Right cardiac atrium (tissue), 5 donors: ENCODE data around the gene PHYKPL. TPM values are rescaled to one million over a fixed set of nuclear protein-coding genes. Genes with fewer than 3 reads are reported as not detected.

ENCODE experiments used
- ATAC-seq, 2 donors: fragments of 200-7000 bp; cut with Tn5 transposase; one replicate each; pipeline versions ENCODE4 v1.8.0 to v1.9.1; 2020; ENCODE audit warnings: moderate library complexity in 2 of 2, mild to moderate bottlenecking in 1 of 2
- DNase-seq, 3 donors: peaks; one replicate each; pipeline ENCODE4 v3.0.0-alpha.2; 2020
- H3K27ac ChIP-seq: one replicate; pipeline ENCODE4 v1.5.1; 2013; ENCODE audit warnings: mild to moderate bottlenecking, low read length, control low read depth, moderate library complexity
- H3K27me3 ChIP-seq: one replicate; pipeline ENCODE4 v1.6.1; 2013; ENCODE audit not compliant: control insufficient read depth, insufficient read depth
- H3K4me1 ChIP-seq: one replicate; pipeline ENCODE4 v1.6.1; 2013; ENCODE audit warnings: low read length; ENCODE audit not compliant: control insufficient read depth, insufficient read depth
- H3K4me3 ChIP-seq: one replicate; pipeline ENCODE4 v1.5.1; 2013; ENCODE audit warnings: low read length, control low read depth
- H3K9me3 ChIP-seq: one replicate; pipeline ENCODE4 v1.6.1; 2013; ENCODE audit warnings: low read length; ENCODE audit not compliant: control insufficient read depth
- WGBS: extraction: QIAGEN DNeasy Blood & Tissue Kit; methylation state at CpG from one replicate; pipeline ENCODE4 v1.1.7; 2013; 5-methylcytosine and 5-hydroxymethylcytosine counted together
- intact Hi-C, 4 donors: fragments of 100-400 bp; cut with DNase I; formaldehyde crosslinking; loops; one replicate each; pipeline versions ENCODE4 v1.11.0 to v1.14.0; 2022 to 2023
- long read RNA-seq, 4 donors: library from polyadenylated mRNA; unstranded; transcript quantifications; one replicate each; pipeline ENCODE4 v2.0.0, GENCODE V29; 2020 to 2021
- polyA plus RNA-seq: library from polyadenylated mRNA; stranded (reverse); fragments of 200-250 nt; gene quantifications from one replicate; pipeline ENCODE4 v1.2.3, GENCODE V29; 2013
- total RNA-seq, 4 donors: library from RNA; stranded (reverse); fragmentation: NEBNext Ultra II Directional; extraction: Animal tissue kit (Norgen Biotek cat#: 25700); gene quantifications; one replicate each; pipeline ENCODE4 v1.2.1, GENCODE V29; 2021
- donor health status: healthy with polysubstance abuse.
- donor health status: DM: no; HTN: yes; CAD: no.
- donor health status: DM: no; HTN: no; CAD: no.
- donor health status: DM: no; HTN: yes; CAD: no; lungs with severe emphysema.
- donor health status: DM: yes; HTN: yes; CAD: no.

Gene PHYKPL
- 10 to 100 TPM; 41.0 to 53.6 (median 48.5) TPM for total RNA-seq
- polyA plus RNA-seq: 35.3 TPM
- long read RNA-seq, donor 1, transcript PHYKPL-201 (13 exons, 2,038 nt): major isoform, 66 of 118 reads
- long read RNA-seq, donor 1, partial matches to known transcripts: 8 of 118 reads
- long read RNA-seq, donor 1, other reads (novel, unspliced or antisense): 43 of 118 reads
- long read RNA-seq, donor 2, transcript PHYKPL-201 (13 exons, 2,038 nt): major isoform, 13 of 36 reads
- long read RNA-seq, donor 2, partial matches to known transcripts: 3 of 36 reads
- long read RNA-seq, donor 2, other reads (novel, unspliced or antisense): 20 of 36 reads
- long read RNA-seq, donor 3, transcript PHYKPL-201 (13 exons, 2,038 nt): major isoform, 111 of 188 reads
- long read RNA-seq, donor 3, partial matches to known transcripts: 22 of 188 reads
- long read RNA-seq, donor 3, other reads (novel, unspliced or antisense): 55 of 188 reads
- long read RNA-seq, donor 4, transcript PHYKPL-201 (13 exons, 2,038 nt): major isoform, 27 of 55 reads
- long read RNA-seq, donor 4, partial matches to known transcripts: 10 of 55 reads
- long read RNA-seq, donor 4, other reads (novel, unspliced or antisense): 18 of 55 reads

DNA sequence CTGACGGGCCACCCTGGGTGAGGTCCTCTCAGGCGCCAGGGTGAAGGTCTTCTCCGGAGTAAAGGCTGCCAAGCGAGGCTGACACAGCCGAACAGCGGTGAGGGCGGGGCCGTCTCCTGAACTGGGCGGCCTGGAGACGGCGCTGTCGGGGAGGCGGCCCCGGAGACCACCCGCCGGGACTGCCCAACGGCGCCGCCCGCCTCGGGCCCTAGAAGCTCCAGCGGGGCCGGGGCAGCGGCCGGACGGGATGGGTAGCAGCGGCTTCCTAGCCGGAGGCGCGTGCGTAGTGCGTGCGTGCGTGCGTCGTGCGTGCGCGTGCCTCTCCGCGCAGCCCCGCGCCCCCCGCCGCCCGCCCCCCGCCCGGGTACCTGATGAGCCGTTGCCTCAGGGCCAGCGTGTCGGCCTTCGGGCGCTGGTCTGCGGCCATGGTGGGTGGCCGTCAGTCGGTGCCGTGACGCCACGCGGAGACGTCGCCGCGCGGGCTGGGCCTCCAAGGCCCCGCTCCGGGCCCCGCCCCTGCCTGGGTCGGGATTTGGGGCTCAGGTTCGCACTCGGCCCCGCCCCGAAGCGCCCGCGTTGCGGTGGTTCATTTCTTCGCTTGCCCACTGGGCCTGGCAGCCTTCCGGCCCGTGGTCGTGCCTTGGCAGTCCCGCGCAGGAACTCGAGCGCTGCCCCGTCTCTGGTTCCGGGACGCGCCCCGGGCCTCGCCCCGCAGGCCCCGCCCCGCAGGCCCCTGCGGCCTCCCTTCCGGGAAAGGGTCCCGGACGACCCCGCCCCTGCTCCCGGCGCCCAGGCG is at the start of gene PHYKPL:
Gene PHYKPL, minus strand, starts transcription at position 679 of the 796 bp plus-strand sequence. Its CDS starts 252 bp downstream, at position 427.
- peak; percentile 86 to 93 (median 92) for DNase-seq
- peak within 1 kb of the TSS; percentile 76 for H3K27ac ChIP-seq
- peaks cover 8% of the 10 kb centered on the region for H3K4me1 ChIP-seq
- no peaks in the 10 kb centered on the region for H3K27me3 ChIP-seq
- intact Hi-C loops: no loop called here
- no peaks in the 10 kb centered on the region for H3K9me3 ChIP-seq
- peak within 1 kb of the TSS; percentile 70 for H3K4me3 ChIP-seq
- peak; percentile 80 to 81 for ATAC-seq
- WGBS: under 1% methylated on average over 102 of the region's 102 CpGs

DNA sequence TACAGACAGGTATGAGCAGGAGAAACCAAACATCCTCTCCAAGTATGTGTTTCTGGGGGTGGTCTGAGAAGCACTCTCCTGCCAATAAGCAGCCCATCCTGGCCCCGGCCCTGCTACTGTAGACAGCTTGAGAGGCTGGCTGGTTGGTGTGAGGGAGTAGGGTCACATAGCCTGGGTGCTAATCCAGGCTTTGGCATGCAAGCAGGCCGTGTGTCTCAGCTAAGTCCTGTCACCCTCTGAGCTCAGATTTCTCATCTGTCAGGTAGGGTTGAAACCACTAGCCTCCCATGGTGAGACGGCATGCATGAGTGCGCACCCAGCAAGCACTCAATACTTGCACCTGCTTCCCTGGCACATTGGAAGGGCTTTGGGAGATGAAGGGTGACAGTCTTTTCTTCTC is 49.8 kb upstream of the PHYKPL start:
- Histone ChIP-seq H3K4me3 (no peak overlapping the region), H3K27ac (no peak overlapping the region), H3K27me3 (no peaks in the 10 kb centered on the region), H3K4me1 (no peaks in the 10 kb centered on the region), H3K9me3 (no peaks in the 10 kb centered on the region)
- ATAC-seq: no peak
- no peak for DNase-seq
- intact Hi-C loops: loop anchor here in 2 of 4 donors (5.0 to 10.0 kb wide), 2 partner anchors 302 to 305 kb away; no protein-coding TSS in a partner anchor
- 91% methylated on average over 4 of the region's 4 CpGs for WGBS

DNA sequence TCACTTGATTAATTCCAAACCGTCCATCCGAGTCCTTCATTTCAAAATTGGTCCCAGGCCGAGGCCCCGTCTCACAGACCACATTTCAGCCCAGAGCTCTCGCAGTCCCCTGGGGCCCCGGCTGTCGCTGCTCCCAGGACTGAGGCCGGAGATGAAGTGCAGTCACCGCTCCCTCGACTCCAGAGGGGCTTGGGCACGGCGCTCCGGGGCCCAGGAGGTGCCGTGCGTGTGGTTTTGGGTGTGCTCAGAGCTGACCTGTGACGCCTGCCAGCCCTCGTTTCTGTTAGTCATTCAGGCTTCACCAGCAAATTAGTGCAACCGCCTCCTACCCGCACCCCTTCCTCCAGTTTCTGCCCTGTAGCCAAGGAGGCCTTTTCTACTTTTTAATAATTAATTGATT is 48.7 kb upstream of the PHYKPL start:
- DNase-seq: no peak
- no peak for ATAC-seq
- intact Hi-C loops: loop anchor here in 3 of 4 donors (2.0 to 10.0 kb wide), 4 partner anchors 271 to 309 kb away; partner anchors contain the start of gene COL23A1 (in 1 of the 3)
- 84% methylated on average over 19 of the region's 19 CpGs for WGBS
- H3K4me1 ChIP-seq: no peaks in the 10 kb centered on the region
- H3K27me3 ChIP-seq: no peaks in the 10 kb centered on the region
- H3K9me3 ChIP-seq: no peaks in the 10 kb centered on the region
- H3K27ac ChIP-seq: no peak overlapping the region
- H3K4me3 ChIP-seq: no peak overlapping the region

DNA sequence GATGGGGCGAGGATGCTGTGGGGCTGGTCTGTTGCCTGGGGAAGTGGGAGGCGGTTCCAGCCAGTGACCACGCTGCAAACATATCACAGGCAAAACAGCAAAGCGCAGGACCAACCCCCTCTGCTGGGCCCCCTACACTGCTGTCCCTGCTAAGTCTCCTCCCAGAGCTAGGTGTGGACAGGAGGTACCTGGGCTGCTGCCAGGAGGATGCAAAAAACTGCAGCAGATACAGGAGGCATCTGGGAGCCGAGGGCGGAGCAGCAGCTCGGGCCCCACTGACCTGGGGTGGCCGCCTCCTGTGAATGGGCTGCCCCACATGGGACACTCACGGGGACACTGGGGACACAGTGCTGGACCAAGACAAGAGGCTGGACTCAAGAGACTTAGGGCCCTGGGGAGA is 48.0 kb upstream of the PHYKPL start:
- intact Hi-C loops: loop anchor here in 3 of 4 donors (2.0 to 10.0 kb wide), 4 partner anchors 272 to 310 kb away; partner anchors contain the start of gene COL23A1 (in 1 of the 3)
- Histone ChIP-seq H3K4me1 (no peaks in the 10 kb centered on the region), H3K4me3 (no peak overlapping the region), H3K9me3 (no peaks in the 10 kb centered on the region), H3K27ac (no peak overlapping the region), H3K27me3 (no peaks in the 10 kb centered on the region)
- no peak for DNase-seq
- 88% methylated on average over 9 of the region's 9 CpGs for WGBS
- peak in 1 of 2 donors; percentile 5 for ATAC-seq

DNA sequence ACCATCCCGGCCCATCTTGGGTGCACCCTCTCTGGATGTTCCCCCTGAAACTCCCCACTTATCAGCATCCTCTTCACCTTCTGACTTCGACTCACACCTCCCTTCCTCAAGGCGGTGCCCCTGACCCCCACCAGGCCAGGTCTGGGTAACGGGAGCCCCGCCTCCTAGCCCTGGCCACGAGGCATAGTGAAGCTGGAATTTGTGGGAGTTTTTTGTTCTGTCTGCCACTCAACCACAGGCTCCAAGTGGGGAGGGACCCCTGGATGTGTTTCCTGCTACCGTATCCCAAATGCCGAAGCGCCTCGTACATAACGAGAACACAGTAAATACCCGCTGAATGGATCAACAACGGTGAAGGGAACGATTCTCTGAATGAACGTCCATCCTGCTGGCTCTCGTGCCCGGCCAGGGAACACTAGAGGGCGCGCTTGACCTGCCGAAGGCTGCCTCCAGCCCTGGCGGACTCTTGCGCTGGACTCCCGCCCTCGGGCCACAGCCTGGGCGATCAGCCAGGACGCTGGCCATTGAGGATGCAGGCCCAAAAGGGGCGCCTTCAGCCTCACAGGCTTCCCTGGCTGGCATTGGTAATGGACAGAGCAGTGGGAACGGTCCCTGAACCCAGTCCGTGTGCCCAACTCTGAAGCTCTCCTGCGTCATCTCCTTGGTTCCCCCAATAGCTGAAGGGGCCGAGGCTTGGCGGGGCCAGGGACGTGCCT is 47.3 kb upstream of the PHYKPL start:
- Histone ChIP-seq H3K4me1 (no peaks in the 10 kb centered on the region), H3K9me3 (no peaks in the 10 kb centered on the region), H3K27me3 (no peaks in the 10 kb centered on the region), H3K27ac (no peak overlapping the region), H3K4me3 (no peak overlapping the region)
- WGBS: 18% methylated on average over 33 of the region's 33 CpGs
- ATAC-seq (peak; percentile 92 to 94), DNase-seq (peak; percentile 93 to 97 (median 97))
- intact Hi-C loops: loop anchor here in 3 of 4 donors (2.0 to 10.0 kb wide), 5 partner anchors 272 to 311 kb away; partner anchors contain the start of gene COL23A1 (in 1 of the 3)

DNA sequence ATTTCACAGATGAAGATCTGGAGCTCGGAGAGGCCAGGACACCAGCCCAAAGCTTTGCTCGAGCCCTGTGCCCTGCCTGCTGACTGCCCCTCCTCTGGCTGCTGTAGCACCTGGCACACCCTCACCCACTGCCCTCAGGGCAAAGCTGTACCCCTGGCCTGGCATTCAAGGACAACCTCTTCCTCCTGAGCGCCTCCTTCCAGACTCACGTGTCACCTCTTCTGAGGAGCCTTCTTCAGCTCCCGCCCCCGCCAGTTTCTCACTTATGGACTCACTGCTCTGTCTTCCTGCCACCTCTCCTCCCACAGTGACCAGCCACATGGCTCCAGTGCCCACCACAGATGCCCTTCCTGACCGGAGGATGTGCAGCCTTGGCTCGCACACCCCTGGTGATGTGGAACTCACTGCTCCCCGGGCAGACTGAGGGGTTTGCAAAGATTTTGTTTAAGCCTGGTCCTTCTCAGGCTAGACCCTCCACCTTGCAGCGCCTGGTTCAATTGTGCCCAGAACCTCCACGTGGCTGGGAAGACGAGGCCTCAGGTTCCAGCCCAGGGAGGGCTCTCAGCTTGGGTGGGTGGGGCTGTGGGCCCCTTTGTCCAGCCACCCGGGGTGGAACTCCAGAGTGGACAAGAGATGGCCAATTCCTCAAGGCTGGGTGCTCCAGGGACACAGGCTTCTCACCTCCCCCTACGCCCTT is 46.6 kb upstream of the PHYKPL start:
- no peaks in the 10 kb centered on the region for H3K4me1 ChIP-seq

DNA sequence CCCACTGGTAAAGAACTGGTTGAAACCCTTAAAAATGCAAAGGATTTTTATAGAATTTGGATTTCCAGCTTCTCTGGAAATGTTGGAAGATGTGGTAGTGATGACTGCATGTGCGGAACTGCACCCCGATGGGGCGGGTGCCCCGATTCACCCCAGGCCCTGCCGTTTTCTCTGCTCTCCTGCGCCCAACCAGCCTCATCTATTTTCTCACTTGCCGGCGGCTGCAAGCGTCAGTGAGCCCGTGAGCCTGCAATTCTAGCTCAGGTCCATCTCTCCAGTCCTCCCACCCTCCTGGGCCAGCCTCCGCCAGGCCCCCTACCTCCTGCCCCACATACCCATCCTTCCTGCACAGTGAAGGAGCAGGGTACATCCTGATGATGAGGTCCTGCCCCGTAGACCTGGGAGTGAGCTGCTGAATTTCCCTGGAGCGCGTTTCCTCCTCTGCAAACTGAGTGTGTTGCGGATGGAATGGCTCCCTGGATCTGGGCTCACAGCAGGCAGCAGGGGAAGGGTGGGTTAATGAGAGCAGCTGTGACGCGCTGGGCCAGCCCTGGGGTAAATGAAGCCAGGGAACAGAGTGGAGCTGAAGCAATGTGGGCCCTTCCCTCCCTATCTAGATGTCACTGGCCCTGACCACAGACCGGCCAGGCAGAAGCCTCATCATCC is 45.9 kb upstream of the PHYKPL start:
- Histone ChIP-seq H3K4me3 (no peak overlapping the region), H3K27ac (no peak overlapping the region), H3K4me1 (no peaks in the 10 kb centered on the region), H3K27me3 (no peaks in the 10 kb centered on the region), H3K9me3 (no peaks in the 10 kb centered on the region)
- no peak for ATAC-seq
- WGBS: 79% methylated on average over 18 of the region's 18 CpGs
- peak in 2 of 3 donors; percentile 2 to 37 for DNase-seq
- intact Hi-C loops: loop anchor here in 1 of 4 donors (5.0 kb wide), 1 partner anchor 274 kb away; no protein-coding TSS in a partner anchor

More for the DNA sequence above, 46.6 kb upstream of the PHYKPL start:
- Histone ChIP-seq H3K4me3 (no peak overlapping the region), H3K27me3 (no peaks in the 10 kb centered on the region), H3K27ac (no peak overlapping the region), H3K9me3 (no peaks in the 10 kb centered on the region)
- intact Hi-C loops: loop anchor here in 1 of 4 donors (5.0 kb wide), 1 partner anchor 273 kb away; no protein-coding TSS in a partner anchor
- peak in 1 of 3 donors; percentile 9 for DNase-seq
- 79% methylated on average over 14 of the region's 14 CpGs for WGBS
- no peak for ATAC-seq

DNA sequence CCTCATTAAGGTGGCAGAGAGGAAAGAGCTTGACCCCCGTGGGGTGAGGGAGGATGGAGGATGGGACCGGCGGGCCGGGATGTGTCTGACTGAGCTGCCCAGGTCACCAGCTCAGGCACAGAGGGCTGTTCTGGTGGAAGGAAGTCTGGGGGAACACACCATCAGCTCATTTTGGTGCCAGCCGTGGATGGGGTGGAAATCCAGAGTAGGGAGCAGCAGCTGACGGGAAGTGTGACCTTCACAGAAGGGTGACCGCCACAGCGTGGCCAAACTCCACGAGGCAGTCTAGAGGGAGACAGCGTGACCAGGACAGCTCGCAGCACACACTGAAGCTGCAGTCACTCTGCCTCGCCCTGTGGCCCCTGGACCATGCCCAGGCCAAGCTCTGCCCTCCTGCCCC is 45.3 kb upstream of the PHYKPL start:
- Histone ChIP-seq H3K4me3 (no peak overlapping the region), H3K27ac (no peak overlapping the region), H3K9me3 (no peaks in the 10 kb centered on the region), H3K27me3 (no peaks in the 10 kb centered on the region), H3K4me1 (no peaks in the 10 kb centered on the region)
- WGBS: 64% methylated on average over 12 of the region's 12 CpGs
- intact Hi-C loops: loop anchor here in 1 of 4 donors (5.0 kb wide), 1 partner anchor 274 kb away; no protein-coding TSS in a partner anchor
- DNase-seq (peak in 2 of 3 donors; percentile 10 to 34), ATAC-seq (no peak)

DNA sequence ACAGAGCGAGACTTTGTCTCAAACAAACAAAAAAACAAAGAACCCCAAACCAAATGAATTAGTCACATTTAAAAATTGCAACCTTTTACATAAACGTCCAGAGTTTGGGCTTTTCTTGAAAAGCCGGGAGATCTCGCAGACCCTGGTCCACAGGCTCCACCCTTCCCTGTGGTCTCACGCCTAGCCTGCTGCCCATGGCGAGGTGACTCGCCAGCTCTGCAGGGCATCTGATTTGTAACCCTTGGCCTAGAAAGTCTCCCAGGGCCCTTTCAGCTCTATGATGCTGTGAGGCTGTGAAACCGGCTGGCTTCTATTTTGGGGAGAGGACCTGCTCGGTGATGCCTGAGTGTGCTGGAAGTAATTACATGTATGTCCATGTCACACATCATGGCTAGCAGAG is 44.7 kb upstream of the PHYKPL start:
- Histone ChIP-seq H3K4me3 (no peak overlapping the region), H3K9me3 (no peaks in the 10 kb centered on the region), H3K4me1 (no peaks in the 10 kb centered on the region), H3K27ac (no peak overlapping the region), H3K27me3 (no peaks in the 10 kb centered on the region)
- ATAC-seq (no peak), DNase-seq (peak in 2 of 3 donors; percentile 3 to 18)
- intact Hi-C loops: loop anchor here in 1 of 4 donors (5.0 kb wide), 1 partner anchor 275 kb away; no protein-coding TSS in a partner anchor
- WGBS: 86% methylated on average over 9 of the region's 9 CpGs
